DND-41 (cell line): ENCODE data around the gene ACAA1.

ENCODE experiments used
- ATAC-seq: fragments of 200-7000 bp; cut with Tn5 transposase; 3 replicates; pipeline ENCODE4 v1.9.1; 2021; ENCODE audit warnings: low read depth; ENCODE audit not compliant: insufficient read depth
- DNase-seq: peaks from one replicate; pipeline ENCODE4 v3.0.0-alpha.2; 2020
- H2AFZ ChIP-seq: 2 replicates; pipeline ENCODE4 v1.6.0; 2012; ENCODE audit warnings: low read depth, low read length
- H3K27ac ChIP-seq: 2 replicates; pipeline ENCODE4 v1.5.1; 2012; ENCODE audit warnings: low read length, inconsistent platforms
- H3K27me3 ChIP-seq: fragments of 200-600 bp; sonication (generic); 2 replicates; pipeline ENCODE4 v1.6.0; 2012; ENCODE audit warnings: low read length, mild to moderate bottlenecking, inconsistent platforms; ENCODE audit not compliant: insufficient read depth, poor library complexity
- H3K36me3 ChIP-seq: 2 replicates; pipeline ENCODE4 v1.5.1; 2012; ENCODE audit warnings: low read length, inconsistent platforms; ENCODE audit not compliant: insufficient read depth
- H3K4me1 ChIP-seq: 2 replicates; pipeline ENCODE4 v1.5.1; 2012; ENCODE audit warnings: mild to moderate bottlenecking, low read length; ENCODE audit not compliant: insufficient read depth
- H3K4me2 ChIP-seq: 2 replicates; pipeline ENCODE4 v1.6.0; 2012; ENCODE audit warnings: mild to moderate bottlenecking, moderate library complexity, low read length, inconsistent platforms; ENCODE audit not compliant: insufficient read depth
- H3K4me3 ChIP-seq, 2 experiments: fragments of 200-600 bp in 1 of 2; shearing (Covaris generic) in 1 of 2; 2 replicates each; pipeline ENCODE4 v1.5.1; 2012 to 2016; ENCODE audit warnings: inconsistent platforms in 2 of 2, low read length in 2 of 2, mild to moderate bottlenecking in 2 of 2, low read depth in 1 of 2, moderate library complexity in 1 of 2
- H3K79me2 ChIP-seq: 2 replicates; pipeline ENCODE4 v1.6.0; 2012; ENCODE audit warnings: low read length, inconsistent platforms; ENCODE audit not compliant: insufficient read depth
- H3K9ac ChIP-seq: 2 replicates; pipeline ENCODE4 v1.6.0; 2012; ENCODE audit warnings: low read depth, mild to moderate bottlenecking, inconsistent platforms, low read length, moderate library complexity
- H3K9me3 ChIP-seq: 2 replicates; pipeline ENCODE4 v1.5.1; 2012; ENCODE audit warnings: low read length, moderate library complexity, mild to moderate bottlenecking, inconsistent platforms; ENCODE audit not compliant: insufficient read depth, severe bottlenecking
- H4K20me1 ChIP-seq: 2 replicates; pipeline ENCODE4 v1.6.0; 2012; ENCODE audit warnings: low read length; ENCODE audit not compliant: insufficient read depth
- CTCF ChIP-seq: IDR thresholded peaks from 2 replicates; pipeline ENCODE4 v1.5.1; 2012; ENCODE audit warnings: borderline replicate concordance, low read length, moderate library complexity, mild to moderate bottlenecking; ENCODE audit not compliant: poor library complexity, severe bottlenecking; ENCODE audit errors: extremely low read depth
- EZH2 ChIP-seq: IDR thresholded peaks from 3 replicates; pipeline ENCODE4 v1.6.1; 2012; ENCODE audit warnings: borderline replicate concordance, low read depth, mild to moderate bottlenecking, moderate library complexity, low read length, inconsistent platforms; ENCODE audit not compliant: severe bottlenecking

Gene ACAA1

DNA sequence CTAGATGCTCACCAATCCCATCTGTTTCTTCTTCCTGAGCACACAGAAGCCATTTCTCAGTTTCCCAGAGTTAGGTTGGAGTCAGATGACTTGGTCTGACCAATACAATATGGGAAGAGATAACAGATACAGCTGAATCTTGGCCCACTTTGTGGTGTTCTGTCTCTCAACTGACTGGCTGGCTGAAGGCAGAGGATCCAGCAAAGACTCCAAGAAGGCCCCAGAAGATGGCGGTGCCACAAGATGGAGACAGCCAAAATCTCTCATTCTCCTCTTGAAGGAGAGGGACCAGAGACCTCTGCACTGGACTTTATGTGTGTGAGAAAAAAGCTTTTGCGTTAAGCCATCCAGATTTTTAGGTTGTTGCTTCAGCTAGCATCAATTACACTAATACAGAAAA is 20.2 kb upstream of the ACAA1 start:
- ATAC-seq (no peak), DNase-seq (no peak)
- Histone ChIP-seq H3K9me3 (no peaks in the 10 kb centered on the region), H3K36me3 (no peaks in the 10 kb centered on the region), H3K4me2 (no peak overlapping the region), H3K4me1 (no peaks in the 10 kb centered on the region), H3K9ac (no peak overlapping the region), H3K4me3 (no peak overlapping the region), H3K27ac (no peak overlapping the region), H4K20me1 (no peaks in the 10 kb centered on the region), H2AFZ (no peak overlapping the region), H3K27me3 (no peaks in the 10 kb centered on the region), H3K79me2 (no peaks in the 10 kb centered on the region)
- no peak for TF ChIP-seq CTCF
- TF ChIP-seq EZH2: no peak

GRCh38 chr3:38155825-38156224 is 18.9 kb upstream of the ACAA1 start:
- H3K9ac ChIP-seq: no peak overlapping the region
- no peaks in the 10 kb centered on the region for H3K36me3 ChIP-seq
- no peaks in the 10 kb centered on the region for H3K27me3 ChIP-seq
- H2AFZ ChIP-seq: no peak overlapping the region
- H3K4me1 ChIP-seq: no peaks in the 10 kb centered on the region
- no peak overlapping the region for H3K4me3 ChIP-seq
- no peak overlapping the region for H3K4me2 ChIP-seq
- no peaks in the 10 kb centered on the region for H3K9me3 ChIP-seq
- TF ChIP-seq EZH2 (no peak), CTCF (no peak)
- DNase-seq (no peak), ATAC-seq (no peak)
- no peaks in the 10 kb centered on the region for H3K79me2 ChIP-seq
- no peak overlapping the region for H3K27ac ChIP-seq
- H4K20me1 ChIP-seq: no peaks in the 10 kb centered on the region

DNA sequence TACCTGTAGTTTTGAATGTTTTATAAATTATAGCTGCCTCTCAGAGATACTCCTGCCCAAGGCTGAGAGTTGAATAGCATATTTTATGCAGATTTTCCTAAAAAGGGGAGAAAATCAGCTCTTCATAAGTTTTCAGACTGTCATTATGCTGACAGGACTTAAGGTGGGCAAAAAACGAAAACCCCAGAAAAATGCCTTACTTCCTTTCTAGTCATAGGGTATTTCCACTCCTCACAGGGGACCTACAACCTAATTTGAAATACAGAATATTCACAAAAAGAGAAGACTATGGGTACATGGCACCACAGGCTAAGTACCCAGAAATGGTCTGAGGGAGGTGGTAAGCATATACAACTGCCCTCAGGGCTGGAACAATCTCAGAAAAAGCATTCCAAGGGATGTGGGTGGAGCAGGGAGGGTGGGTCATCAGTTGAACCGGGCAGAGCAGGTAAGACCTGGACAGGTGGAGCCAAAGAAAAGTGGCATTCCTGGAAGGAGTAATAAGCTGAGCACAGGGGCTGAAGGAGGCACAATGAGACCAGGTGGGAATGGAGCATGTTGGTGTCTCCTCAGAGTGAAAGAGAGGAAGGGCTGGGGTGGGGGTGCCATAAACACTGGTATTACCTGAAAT is 17.8 kb upstream of the ACAA1 start:
- no peaks in the 10 kb centered on the region for H3K9me3 ChIP-seq
- no peak overlapping the region for H3K27ac ChIP-seq
- no peak overlapping the region for H2AFZ ChIP-seq
- no peak for DNase-seq
- H3K9ac ChIP-seq: no peak overlapping the region
- ATAC-seq: no peak
- H3K4me2 ChIP-seq: no peak overlapping the region
- no peaks in the 10 kb centered on the region for H3K79me2 ChIP-seq
- no peaks in the 10 kb centered on the region for H3K36me3 ChIP-seq
- H3K4me3 ChIP-seq: no peak overlapping the region
- H3K4me1 ChIP-seq: no peaks in the 10 kb centered on the region
- TF ChIP-seq CTCF: no peak
- no peak for TF ChIP-seq EZH2
- H3K27me3 ChIP-seq: no peaks in the 10 kb centered on the region
- H4K20me1 ChIP-seq: no peaks in the 10 kb centered on the region
